ENCODE results near the gene MEF2B. TPM values are rescaled to one million over a fixed set of nuclear protein-coding genes. Genes with fewer than 3 reads are reported as not detected.
"Not testable (repeated sequence)": the region's sequence is repeated elsewhere in the genome, so short reads cannot be mapped to it uniquely, and the experiment has no call there.

MEF2B gene
- polyA plus RNA-seq, 1 donor from 2014 or later = 0.22 TPM

- H3K9ac ChIP-seq (ENCODE audit: low read length) = no peak overlapping the region
- no peaks in the 10 kb centered on the region for H3K9me3 ChIP-seq (ENCODE audit: low read length)
- H4K20me1 ChIP-seq (ENCODE audit: insufficient read depth) = no peaks in the 10 kb centered on the region
- H2AFZ ChIP-seq (ENCODE audit: low read depth, low read length) = no peak overlapping the region
- no peak overlapping the region for H3K27ac ChIP-seq (ENCODE audit: low read length)
- no peak overlapping the region for H3K4me3 ChIP-seq (ENCODE audit: low read length)
- no peaks in the 10 kb centered on the region for H3K9me2 ChIP-seq (ENCODE audit: insufficient read depth, low read length)
- H3K27me3 ChIP-seq (ENCODE audit: insufficient read depth, low read depth, low read length) = no peaks in the 10 kb centered on the region
- no peak overlapping the region for H3K4me2 ChIP-seq (ENCODE audit: low read length)
- H3F3A ChIP-seq (ENCODE audit: insufficient read depth, low read length, poor library complexity, severe bottlenecking) = no peaks in the 10 kb centered on the region
- TF ChIP-seq TAF1 (IDR thresholded peaks at IDR 0.05; ENCODE audit: low read depth) (no peak), MXI1 (conservative IDR thresholded peaks at IDR 0.05; ENCODE audit: poor library complexity, severe bottlenecking) (no peak), SMC3 (conservative IDR thresholded peaks at IDR 0.05; ENCODE audit: poor library complexity) (no peak), EP300 (conservative IDR thresholded peaks at IDR 0.05; ENCODE audit: poor library complexity, severe bottlenecking) (no peak), POLR2AphosphoS5 (IDR thresholded peaks at IDR 0.05) (no peak), RAD21 (conservative IDR thresholded peaks at IDR 0.05) (no peak), CTCF (IDR thresholded peaks at IDR 0.05; ENCODE audit: poor library complexity, severe bottlenecking) (no peak), REST (IDR thresholded peaks at IDR 0.05; ENCODE audit: borderline replicate concordance) (no peak), EZH2 (IDR thresholded peaks at IDR 0.05; ENCODE audit: borderline replicate concordance, insufficient read depth, low read length, poor library complexity, severe bottlenecking) (no peak)
- no peaks in the 10 kb centered on the region for H3K36me3 ChIP-seq (ENCODE audit: insufficient read depth, low read length)
- H3K79me2 ChIP-seq (replicated peaks; ENCODE audit: insufficient read depth, low read length) = no peaks in the 10 kb centered on the region
Observed at GRCh38 chr19:19151418-19151817, 18.6 kb downstream of the MEF2B start.

GRCh38 chr19:19149435-19149834 is 20.6 kb downstream of the MEF2B start:
- Histone ChIP-seq H3K9me2 (ENCODE audit: insufficient read depth, low read length) (no peaks in the 10 kb centered on the region), H3K79me2 (replicated peaks; ENCODE audit: insufficient read depth, low read length) (no peaks in the 10 kb centered on the region), H3K9ac (ENCODE audit: low read length) (no peak overlapping the region), H3K27me3 (ENCODE audit: insufficient read depth, low read depth, low read length) (no peaks in the 10 kb centered on the region), H3K9me3 (ENCODE audit: low read length) (no peaks in the 10 kb centered on the region), H3K4me2 (ENCODE audit: low read length) (no peak overlapping the region), H3F3A (ENCODE audit: insufficient read depth, low read length, poor library complexity, severe bottlenecking) (no peaks in the 10 kb centered on the region), H3K4me3 (ENCODE audit: low read length) (no peak overlapping the region), H3K36me3 (ENCODE audit: insufficient read depth, low read length) (no peaks in the 10 kb centered on the region), H4K20me1 (ENCODE audit: insufficient read depth) (no peaks in the 10 kb centered on the region), H3K27ac (ENCODE audit: low read length) (no peak overlapping the region), H2AFZ (ENCODE audit: low read depth, low read length) (no peak overlapping the region)
- no peak for TF ChIP-seq RAD21 (conservative IDR thresholded peaks at IDR 0.05)
- TF ChIP-seq SMC3 (conservative IDR thresholded peaks at IDR 0.05; ENCODE audit: poor library complexity) = no peak
- no peak for TF ChIP-seq POLR2AphosphoS5 (IDR thresholded peaks at IDR 0.05)
- no peak for TF ChIP-seq REST (IDR thresholded peaks at IDR 0.05; ENCODE audit: borderline replicate concordance)
- no peak for TF ChIP-seq CTCF (IDR thresholded peaks at IDR 0.05; ENCODE audit: poor library complexity, severe bottlenecking)
- TF ChIP-seq EP300 (conservative IDR thresholded peaks at IDR 0.05; ENCODE audit: poor library complexity, severe bottlenecking) = no peak
- no peak for TF ChIP-seq TAF1 (IDR thresholded peaks at IDR 0.05; ENCODE audit: low read depth)
- TF ChIP-seq MXI1 (conservative IDR thresholded peaks at IDR 0.05; ENCODE audit: poor library complexity, severe bottlenecking) = no peak
- TF ChIP-seq EZH2 (IDR thresholded peaks at IDR 0.05; ENCODE audit: borderline replicate concordance, insufficient read depth, low read length, poor library complexity, severe bottlenecking) = no peak

- not testable (repeated sequence) for H3K79me2 ChIP-seq (replicated peaks; ENCODE audit: insufficient read depth, low read length)
Observed at GRCh38 chr19:19148504-19148903, 21.6 kb downstream of the MEF2B start.

More at GRCh38 chr19:19148504-19148903, 21.6 kb downstream of the MEF2B start:
- H3F3A ChIP-seq (ENCODE audit: insufficient read depth, low read length, poor library complexity, severe bottlenecking); H3K36me3 ChIP-seq (ENCODE audit: insufficient read depth, low read length); H4K20me1 ChIP-seq (ENCODE audit: insufficient read depth); H3K27ac ChIP-seq (ENCODE audit: low read length); H3K27me3 ChIP-seq (ENCODE audit: insufficient read depth, low read depth, low read length); H2AFZ ChIP-seq (ENCODE audit: low read depth, low read length); H3K9me2 ChIP-seq (ENCODE audit: insufficient read depth, low read length); H3K4me2 ChIP-seq (ENCODE audit: low read length); H3K4me3 ChIP-seq (ENCODE audit: low read length); H3K9me3 ChIP-seq (ENCODE audit: low read length); H3K9ac ChIP-seq (ENCODE audit: low read length): not testable (repeated sequence)
